GM21515 (cell line): ENCODE data around the gene IFI44L.
A peak's percentile ranks its signal among the peaks of the same experiment; 100 is the strongest.

Experiments
- ATAC-seq: cut with Tn5 transposase; IDR thresholded peaks from one replicate; pipeline ENCODE4 v1.9.1; 2021; ENCODE audit not compliant: unreplicated experiment

Gene IFI44L

DNA sequence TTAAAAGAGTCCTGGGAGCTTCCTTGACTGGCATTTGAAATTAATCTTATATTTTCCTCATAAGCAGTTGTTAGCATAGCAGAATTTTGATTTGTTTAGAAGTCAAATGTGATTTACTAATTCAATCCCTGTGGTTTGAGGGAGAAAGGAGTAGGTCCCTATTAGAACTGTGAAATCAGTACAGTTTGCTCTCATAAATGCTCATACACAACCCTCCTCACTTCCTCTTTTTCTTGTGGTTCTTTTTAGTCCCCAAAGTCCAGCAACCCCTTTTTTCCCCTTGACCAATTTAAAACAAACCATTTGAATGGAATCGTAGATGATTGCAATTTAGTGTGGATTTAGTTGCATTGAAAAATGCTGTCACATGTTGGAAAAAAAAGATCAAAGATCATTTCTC is 20.2 kb downstream of the IFI44L start:
- peak; percentile 64 for ATAC-seq

- no peak for ATAC-seq
Observed at GRCh38 chr1:78641558-78641957, 21.3 kb downstream of the IFI44L start.

DNA sequence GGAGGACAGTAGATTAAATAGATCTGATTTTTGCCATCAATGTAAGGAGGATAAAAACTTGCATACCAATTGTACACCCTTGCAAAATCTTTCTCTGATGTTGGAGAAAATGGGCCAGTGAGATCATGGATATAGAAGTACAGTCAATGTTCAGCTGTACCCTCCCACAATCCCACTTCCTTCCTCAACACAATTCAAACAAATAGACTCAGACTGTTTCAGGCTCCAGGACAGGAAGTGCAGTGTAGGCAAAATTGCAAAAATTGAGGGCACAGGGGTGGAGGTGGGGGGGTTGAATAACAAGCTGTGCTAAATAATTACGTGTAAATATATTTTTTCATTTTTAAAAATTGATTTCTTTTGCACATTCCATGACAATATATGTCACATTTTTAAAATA is 25.5 kb downstream of the IFI44L start:
- ATAC-seq: no peak

DNA sequence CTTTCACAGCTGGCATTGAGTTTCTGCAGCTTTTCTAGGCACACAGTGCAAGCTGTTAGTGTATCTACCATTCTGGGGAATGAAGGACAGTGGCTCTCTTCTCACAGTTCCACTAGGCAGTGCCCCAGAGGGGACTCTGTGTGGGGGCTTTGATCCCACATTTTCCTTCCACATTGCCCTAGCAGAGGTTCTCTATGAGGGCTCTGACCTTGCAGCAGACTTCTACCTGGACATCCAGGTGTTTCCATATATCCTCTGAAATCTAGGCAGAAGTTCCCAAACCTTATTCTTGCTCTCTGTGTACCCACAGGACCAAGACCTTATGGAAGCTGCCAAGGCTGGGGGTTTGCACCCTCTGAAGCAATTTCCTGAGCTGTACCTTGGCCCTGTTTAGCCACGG is 27.0 kb downstream of the IFI44L start:
- ATAC-seq: no peak

GRCh38 chr1:78649628-78650027 is 29.4 kb downstream of the IFI44L start, which contains the start of gene IFI44:
TSS of gene IFI44 (plus strand) at chr1:78649831. CDS start at chr1:78650196, 365 bp downstream.
- peak; percentile 88 for ATAC-seq

GRCh38 chr1:78650114-78650660 is 29.9 kb downstream of the IFI44L start:
- ATAC-seq: no peak

GRCh38 chr1:78651241-78651640 is 31.0 kb downstream of the IFI44L start:
- ATAC-seq: peak; percentile 43

DNA sequence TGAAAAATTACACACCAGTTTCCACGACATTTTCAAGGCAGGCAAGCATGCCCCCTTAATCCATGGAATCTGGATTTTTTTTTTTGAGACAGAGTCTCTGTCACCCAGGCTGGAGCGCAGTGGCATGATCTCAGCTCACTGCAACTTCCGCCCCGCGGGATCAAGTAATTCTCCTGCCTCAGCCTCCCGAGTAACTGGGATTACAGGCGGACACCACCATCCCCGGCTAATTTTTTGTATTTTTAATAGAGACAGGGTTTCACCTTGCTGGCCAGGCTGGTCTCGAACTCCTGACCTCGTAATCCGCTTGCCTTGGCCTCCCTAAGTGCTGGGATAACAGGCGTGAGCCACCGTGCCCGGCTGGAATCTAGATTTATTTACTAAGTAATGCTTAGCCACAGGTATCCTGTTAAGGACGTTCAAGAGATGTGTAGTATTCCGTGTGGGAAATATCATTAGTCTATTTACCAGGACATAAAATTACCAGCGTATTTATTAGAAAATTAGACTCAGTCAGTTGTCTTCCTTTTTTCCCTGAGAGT is 31.8 kb downstream of the IFI44L start:
- no peak for ATAC-seq

- ATAC-seq: no peak
Observed at GRCh38 chr1:78658901-78659300, 38.7 kb downstream of the IFI44L start.

DNA sequence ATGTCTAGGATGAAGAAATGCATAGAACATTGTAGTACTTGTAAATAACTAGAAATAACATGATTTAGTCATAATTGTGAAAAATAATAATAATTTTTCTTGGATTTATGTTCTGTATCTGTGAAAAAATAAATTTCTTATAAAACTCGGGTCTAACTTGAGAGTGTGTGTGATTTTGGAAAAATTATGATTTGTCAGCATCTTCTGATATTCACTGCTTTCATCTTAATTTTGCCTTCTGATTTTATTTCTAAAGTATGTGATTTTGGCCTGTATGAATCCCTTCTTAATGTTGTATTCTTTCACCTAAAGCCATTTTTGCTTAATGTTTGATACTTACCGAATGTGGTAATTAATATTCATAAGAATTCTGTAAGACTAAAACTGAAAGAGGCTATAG is 43.7 kb downstream of the IFI44L start:
- no peak for ATAC-seq

DNA sequence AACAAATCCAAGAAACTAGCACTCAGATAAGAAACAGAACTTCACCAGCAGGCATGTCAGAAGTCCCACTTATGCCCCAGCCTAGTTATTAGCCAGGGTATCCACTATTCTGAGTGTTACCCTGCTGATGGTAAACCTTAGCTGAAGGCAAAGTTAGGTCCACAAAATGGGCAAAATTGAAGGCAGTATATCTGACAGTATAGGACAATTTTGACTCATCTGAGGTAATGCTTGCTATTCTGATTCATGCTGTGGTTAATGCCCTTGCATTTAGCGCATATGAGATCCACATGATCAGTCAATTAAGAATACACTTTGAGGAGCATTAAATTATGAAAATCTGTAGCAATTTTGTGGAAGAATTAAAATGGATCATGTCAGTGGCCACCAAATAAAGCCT is 44.5 kb downstream of the IFI44L start:
- no peak for ATAC-seq

GRCh38 chr1:78665809-78666208 is 45.6 kb downstream of the IFI44L start:
- ATAC-seq: no peak

DNA sequence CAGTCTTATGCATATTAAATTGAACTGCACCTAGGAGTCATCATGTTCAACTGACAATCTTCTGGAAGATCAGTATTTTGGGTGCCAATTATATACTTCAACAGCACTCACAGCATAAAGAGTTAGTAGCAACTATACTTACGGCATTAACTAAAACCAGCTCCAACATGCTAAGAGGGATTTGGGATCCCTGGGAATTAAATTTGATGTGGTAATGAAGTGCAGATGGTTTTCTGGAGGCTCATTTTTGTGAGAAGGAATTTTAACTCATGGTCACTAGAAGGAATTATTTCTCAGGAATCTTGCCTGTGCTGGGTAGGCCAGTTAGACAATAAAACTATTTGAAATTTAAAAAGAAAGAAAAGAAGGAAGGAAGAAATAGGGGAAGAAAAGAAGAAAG is 47.7 kb downstream of the IFI44L start:
- no peak for ATAC-seq

GRCh38 chr1:78668427-78668826 is 48.2 kb downstream of the IFI44L start:
- ATAC-seq: no peak

DNA sequence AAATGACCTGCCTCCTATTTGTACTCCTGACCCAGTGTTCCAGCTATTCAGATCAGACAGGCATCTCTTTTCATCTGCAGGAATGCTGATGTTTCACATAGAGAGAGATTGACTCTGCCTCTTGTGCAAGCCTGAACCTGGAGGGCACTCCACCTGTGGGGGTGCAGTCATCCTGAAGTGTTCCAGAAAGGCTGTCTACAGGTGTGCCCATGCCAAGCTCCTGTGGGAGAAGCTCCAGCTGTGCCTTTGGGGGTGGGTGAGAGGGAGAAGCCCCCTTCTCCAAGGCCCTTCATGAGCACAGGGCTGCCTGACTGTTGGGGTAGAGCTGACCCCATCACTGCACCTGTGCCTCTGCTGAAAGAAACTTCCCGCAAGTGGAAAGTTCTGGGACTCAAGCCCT is 52.2 kb downstream of the IFI44L start:
- no peak for ATAC-seq

DNA sequence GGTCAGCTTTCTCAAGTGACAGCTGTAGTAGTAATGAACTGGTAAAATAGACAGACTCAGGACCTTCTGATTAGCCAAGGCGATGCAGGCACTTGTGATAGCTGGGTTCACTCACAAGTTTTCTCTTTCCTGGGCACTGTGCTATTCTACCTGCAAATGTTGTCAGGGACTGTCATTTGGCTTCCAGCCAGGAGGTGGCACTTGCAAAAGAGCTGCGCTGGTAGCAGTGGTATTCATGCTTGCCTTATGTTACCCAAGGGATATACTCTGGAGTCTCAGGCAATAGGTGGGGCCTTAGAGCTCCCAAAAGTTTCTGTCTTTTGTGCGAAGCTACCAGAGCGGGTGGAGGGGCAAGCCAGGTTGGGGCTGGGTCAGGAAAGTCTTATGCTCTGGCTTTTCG is 52.9 kb downstream of the IFI44L start:
- no peak for ATAC-seq

GRCh38 chr1:78676347-78676982 is 56.2 kb downstream of the IFI44L start:
- peak; percentile 44 for ATAC-seq

DNA sequence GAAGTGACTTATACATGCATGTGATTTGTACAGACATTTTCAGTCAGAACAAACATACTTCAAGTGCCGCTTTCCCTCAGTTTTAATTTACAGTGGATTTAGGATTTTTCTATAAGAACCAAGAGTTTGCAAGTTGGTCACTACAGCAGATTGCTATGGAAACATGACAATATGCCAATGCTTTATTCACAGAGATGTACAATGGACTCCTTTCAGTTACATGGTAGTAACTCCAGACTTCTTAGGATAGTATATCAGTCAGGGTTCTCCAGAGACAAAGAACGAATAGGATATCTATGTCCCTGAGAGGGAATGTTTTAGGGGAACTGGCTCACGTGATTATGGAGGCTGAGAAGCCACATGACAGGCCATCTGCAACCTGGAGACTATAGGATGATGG is 56.7 kb downstream of the IFI44L start:
- ATAC-seq: no peak

DNA sequence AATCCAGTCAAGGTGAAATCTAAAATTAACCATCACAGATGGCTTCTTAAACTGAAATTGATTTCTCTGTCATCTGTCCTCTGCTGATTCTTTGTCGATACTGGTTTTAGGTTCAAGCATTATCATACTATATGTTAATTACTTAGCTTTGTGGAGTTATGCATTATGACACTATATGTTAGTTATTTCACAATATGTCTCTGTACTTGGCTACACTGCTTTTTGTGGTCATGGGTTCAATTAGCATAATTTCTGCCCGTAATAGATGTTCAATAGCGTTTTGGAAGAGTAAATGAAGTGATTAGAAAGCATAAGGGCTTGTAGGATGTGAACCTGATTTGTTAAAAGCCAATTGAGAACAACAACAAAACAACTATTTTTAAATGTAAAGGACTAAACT is 57.5 kb downstream of the IFI44L start:
- ATAC-seq: no peak

GRCh38 chr1:78678324-78678723 is 58.1 kb downstream of the IFI44L start:
- peak; percentile 81 for ATAC-seq

GRCh38 chr1:78681265-78681664 is 61.0 kb downstream of the IFI44L start:
- no peak for ATAC-seq

GRCh38 chr1:78682496-78682895 is 62.2 kb downstream of the IFI44L start:
- ATAC-seq: no peak

DNA sequence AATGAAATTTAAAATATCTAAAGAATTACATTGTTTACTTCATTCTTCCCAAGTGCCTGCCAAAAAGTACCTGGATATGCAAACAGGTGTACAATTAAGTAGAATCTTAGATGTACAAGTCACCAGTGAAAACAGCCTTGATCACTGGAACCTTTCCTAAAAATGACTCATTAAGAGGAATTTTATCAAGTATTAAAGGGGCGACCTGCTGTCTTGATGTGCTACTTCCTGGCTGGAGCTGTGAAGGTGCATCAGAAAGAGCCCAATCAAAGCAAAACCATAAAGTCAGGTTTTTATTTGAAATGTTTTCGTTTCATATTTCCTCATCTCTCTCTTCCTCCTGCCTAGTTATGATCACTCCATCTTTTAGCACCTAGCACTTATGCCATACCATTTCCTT is 62.8 kb downstream of the IFI44L start:
- ATAC-seq: no peak
